Vagina (tissue), 2 donors: Measurements from ENCODE around the gene QSOX1.

ENCODE experiments used
- CTCF ChIP-seq, 3 experiments: fragments of 450-650 bp in 2 of 3; fragments of 200-600 bp in 1 of 3; sonication (generic) in 1 of 3; IDR thresholded peaks; one replicate each; pipeline ENCODE4 v1.5.1; 2017 to 2019; ENCODE audit warnings: antibody characterized with exemption in 3 of 3, mild to moderate bottlenecking in 2 of 3, moderate library complexity in 2 of 3
- POLR2A ChIP-seq, 2 donors: fragments of 450-650 bp; IDR thresholded peaks; one replicate each; pipeline ENCODE4 v1.6.1; 2017; ENCODE audit warnings: antibody characterized with exemption in 2 of 2, mild to moderate bottlenecking in 2 of 2, moderate library complexity in 2 of 2
- POLR2AphosphoS5 ChIP-seq, 2 donors: sonication (generic); formaldehyde crosslinking; IDR thresholded peaks; one replicate each; pipeline ENCODE4 v1.9.0; 2017; ENCODE audit warnings: antibody characterized with exemption in 2 of 2, mild to moderate bottlenecking in 2 of 2, low read depth in 1 of 2; ENCODE audit not compliant: insufficient read depth in 1 of 2

DNA sequence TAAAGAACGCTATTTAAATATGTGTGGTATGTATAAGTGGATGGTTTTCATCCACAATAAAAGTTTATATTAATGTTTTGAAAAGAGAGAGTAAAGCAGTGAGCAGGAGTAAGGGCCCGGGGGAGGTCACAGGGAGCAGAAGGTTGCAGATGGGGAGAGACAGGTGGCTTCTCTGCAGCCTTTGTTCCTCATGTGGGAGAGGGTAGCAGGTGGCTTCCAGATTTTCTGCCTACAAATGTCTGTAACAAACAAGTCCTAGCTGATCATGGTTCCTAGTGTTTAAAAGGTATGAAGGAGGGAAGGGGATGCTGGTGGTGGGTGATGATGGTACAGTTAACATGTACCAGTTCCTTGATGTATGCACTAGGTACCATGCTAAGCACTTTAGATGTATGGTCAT is 18.8 kb downstream of the QSOX1 start:
- TF ChIP-seq CTCF (IDR thresholded peaks at IDR 0.05), result no peak
- TF ChIP-seq POLR2A (IDR thresholded peaks at IDR 0.05), result no peak
- no peak for TF ChIP-seq POLR2AphosphoS5 (IDR thresholded peaks at IDR 0.05; ENCODE audit: insufficient read depth in 1 of 2, low read depth in 1 of 2)
